CD4-positive, alpha-beta T cell treated with Interleukin-17A for 4 hours (primary cell): ENCODE measurements around the gene MED10.

ENCODE experiments used
- DNase-seq: peaks from one replicate; pipeline ENCODE4 v3.0.0-alpha.2; 2020; ENCODE audit warnings: mixed read lengths

The MED10 gene

GRCh38 chr5:6377905-6378765 is at the start of gene MED10:
Gene MED10 (minus strand): TSS chr5:6378547. CDS start chr5:6378483, 64 bp downstream.
- peak; percentile 98 for DNase-seq

DNA sequence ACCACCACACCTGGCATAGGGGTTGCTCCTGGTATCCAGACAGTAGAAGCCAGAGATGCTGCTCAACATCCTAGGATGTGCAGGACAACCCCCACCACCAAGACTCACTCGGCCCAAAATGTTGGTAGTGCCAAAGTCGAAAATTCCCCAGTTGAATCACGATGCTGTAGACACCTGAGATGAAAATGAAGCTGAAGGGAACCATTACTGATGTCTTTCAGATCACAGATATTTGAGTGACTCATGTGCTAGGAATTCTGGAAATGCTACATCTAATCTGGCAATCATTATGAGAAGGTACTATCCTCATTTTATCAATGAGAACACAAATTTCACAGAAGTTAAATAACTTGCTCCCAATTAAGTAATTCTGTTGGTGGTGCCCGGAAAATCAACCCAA is 49.3 kb upstream of the MED10 start:
- DNase-seq = no peak

- DNase-seq = no peak
Observed at GRCh38 chr5:6424700-6425099, 46.4 kb upstream of the MED10 start.

DNA sequence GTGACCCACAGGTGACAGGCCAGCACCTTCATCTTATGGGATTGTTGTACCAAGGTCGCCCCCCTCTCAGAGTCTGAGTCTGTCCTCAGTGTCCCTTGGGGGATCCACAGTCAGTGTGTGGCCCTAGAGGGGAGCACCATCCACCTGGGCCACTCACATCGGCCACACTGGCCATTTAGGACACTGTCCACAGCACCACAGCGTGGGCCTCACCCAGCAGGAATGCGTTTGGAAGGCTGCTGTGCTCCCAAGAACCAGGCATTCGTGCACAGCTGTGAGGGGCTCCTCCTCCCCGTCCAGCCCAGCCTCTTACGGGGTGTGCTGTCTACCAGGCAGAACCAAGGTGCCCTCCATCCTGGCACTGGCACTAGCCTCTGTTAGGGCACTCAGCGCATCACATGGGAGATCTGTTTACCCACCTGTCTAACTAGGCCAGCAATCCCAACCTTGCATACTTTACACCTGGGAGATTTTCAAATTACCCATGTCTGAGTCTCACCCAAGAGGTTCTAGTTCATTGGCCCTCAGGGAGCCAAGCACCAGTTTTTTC is 45.8 kb upstream of the MED10 start:
- DNase-seq = no peak

DNA sequence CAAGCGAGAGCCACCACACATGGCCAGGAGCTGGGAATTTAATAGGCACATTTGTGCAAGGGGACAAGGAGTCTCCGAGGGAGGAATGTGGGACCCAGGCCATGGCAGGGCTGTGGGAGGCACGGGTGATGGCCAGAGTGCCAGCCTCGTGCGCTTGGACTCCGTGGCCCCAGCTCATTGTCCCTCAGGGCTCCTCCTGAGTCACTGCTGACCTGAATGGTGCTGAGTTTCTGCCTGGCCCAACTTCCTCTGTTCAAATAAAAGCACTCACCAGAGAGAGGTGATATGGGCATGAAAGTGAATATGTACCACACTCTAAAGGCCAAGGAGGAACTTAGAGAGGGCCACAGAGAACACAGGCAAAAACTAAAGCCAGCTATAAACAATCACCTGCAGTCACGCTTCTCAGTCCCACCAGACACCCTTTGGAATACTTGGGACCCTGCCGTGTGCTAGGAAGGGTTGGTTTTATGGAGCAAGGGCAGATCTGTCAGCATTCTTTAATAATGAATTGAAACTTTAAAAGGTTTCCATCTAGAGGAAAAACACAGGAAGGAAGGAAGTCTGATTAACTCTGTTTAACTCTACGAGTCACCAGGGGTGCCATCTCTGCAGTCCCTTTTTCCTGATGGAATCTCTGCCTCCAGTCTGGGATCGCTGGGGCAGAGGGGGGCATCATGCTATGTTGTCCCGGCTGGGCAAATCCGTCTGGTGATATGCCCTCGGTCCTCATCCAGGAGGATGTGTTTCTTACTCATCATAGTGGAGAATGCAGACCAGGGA is 45.2 kb upstream of the MED10 start:
- no peak for DNase-seq

- no peak for DNase-seq
Observed at GRCh38 chr5:6419340-6419852, 41.0 kb upstream of the MED10 start.

- no peak for DNase-seq
Observed at GRCh38 chr5:6418679-6419276, 40.4 kb upstream of the MED10 start.

DNA sequence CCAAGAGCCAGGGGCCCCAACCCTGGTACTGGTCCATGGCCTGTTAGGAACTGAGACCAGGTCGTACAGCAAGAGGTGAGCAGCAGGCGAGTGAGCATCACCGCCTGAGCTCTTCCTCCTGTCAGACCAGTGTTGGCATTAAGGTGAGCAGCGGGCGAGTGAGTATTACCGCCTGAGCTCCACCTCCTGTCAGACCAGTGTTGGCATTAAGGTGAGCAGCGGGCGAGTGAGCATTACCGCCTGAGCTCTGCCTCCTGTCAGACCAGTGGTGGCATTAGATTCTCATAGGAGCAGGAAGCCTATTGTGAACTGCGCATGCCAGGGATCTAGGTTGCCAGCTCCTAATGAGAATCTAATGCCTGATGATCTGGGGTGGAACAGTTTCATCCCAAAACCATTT is 39.3 kb upstream of the MED10 start:
- DNase-seq = no peak

DNA sequence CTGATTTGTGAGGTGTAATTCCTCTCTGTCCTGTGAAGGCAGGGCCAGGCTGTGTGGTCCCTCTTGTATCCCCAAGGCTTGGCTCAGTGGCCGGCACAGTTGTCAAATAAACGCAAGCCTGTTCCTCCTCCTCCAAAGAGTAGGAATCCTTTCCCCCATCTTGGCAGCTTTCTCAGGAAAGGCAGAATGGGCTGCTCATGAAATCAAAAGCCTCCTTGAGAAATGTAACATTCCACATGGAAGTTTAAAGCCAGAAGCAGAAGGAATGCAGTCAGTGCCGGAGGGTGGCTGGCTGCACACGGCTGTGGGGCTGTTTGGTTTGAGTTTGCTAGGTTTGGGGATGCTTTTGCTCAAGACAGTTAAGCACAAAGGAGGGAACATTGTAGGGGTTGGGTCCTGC is 34.5 kb upstream of the MED10 start:
- no peak for DNase-seq

DNA sequence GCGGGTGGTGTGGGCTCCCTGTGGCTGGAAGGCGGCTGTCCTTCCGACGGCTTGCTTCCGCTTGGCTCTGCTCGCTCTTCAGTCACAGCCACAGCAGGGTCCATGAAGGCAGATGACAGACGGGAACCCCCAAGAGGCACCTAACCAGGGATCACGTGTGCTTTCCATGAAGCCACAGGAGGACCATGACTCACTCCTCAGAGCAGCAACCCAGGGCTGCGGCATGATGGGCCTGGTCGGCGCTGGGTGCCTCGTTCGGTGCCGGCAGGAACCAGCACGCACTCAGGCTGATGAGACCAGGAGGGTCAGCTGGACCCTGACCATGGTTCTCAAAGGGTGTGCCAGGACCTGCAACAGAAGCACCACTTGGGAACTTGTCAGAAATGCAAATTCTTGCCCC is 32.8 kb upstream of the MED10 start:
- no peak for DNase-seq

- DNase-seq = no peak
Observed at GRCh38 chr5:6410421-6410820, 32.1 kb upstream of the MED10 start.

DNA sequence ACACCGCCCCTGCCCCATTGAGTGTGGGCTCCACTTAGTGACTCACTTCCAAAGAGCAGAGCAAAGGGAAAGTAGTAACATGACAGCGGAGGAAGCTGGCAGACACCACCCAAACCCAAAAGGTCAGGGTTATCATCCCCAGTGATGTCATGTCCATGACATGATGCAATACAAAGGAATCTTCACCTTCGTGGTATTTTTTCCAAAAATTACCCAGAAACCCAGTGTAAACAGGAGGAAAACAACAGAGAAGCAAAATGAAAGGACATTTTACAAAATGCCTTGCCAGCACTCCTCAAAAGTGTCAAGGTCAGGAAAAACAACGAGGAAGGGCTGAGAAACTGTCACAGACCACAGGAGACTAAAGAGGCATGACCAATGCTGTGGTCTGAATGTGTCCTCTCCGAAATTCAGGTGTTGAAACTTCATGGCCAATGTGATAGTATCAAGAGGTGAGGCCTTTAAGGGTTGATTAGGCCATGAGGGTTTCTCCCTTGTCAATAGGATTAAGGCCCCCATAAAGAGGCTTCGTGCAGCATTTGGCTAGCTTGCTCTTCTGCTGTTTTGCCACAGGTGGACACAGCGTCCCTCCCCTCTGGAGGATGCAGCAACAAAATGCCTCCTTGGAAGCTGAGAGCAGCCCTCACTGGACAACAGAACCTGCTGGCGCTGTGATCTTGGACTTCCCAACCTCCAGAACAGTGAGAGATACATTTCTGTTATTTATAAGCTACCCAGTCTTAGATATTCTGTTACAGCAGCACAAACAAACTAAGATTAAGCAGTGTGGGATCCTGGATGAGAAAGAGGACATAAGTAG is 30.5 kb upstream of the MED10 start:
- DNase-seq = no peak

- DNase-seq = no peak
Observed at GRCh38 chr5:6408260-6408596, 29.9 kb upstream of the MED10 start.

- no peak for DNase-seq
Observed at GRCh38 chr5:6407558-6408259, 29.4 kb upstream of the MED10 start.

- DNase-seq = no peak
Observed at GRCh38 chr5:6405591-6405990, 27.2 kb upstream of the MED10 start.

- DNase-seq = no peak
Observed at GRCh38 chr5:6404129-6404528, 25.8 kb upstream of the MED10 start.

- DNase-seq = no peak
Observed at GRCh38 chr5:6403416-6403815, 25.1 kb upstream of the MED10 start.

DNA sequence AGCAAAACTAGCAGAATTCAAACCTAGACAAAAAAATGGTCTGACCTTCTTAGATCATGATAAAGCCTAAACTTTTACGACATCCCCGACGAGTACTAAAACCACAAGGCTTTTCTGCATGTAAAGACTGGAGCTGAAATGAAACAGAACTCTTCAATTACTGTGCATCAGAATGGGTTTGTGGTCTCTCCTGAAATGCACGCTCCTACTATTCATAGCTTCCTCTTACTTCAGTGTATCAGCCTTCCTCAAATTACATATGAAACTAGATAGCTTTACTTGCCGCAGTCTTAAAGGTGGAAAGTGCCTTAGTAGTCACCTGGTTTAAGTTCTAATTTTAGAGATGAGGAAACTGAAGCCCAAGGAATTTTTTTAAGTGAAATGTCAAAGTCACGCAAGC is 24.6 kb upstream of the MED10 start:
- no peak for DNase-seq

DNA sequence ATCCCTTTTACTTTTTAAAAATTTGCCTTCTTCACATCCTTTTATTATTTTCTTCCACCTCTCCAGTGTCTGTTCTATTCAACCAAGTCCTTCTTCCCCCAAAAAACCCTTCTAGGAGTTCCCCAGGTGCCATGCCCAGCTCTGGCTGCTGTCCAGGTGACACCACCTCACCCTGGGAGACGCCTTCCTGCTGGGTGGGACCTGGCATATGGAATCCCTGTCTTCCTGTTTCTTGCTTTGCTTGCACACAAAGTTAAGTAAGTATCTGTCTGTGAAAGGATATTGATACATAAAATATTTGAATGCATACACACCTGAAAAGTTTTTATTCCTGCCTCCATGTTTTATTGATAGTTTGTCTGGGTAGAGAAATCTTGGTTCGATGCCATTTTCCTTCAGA is 23.1 kb upstream of the MED10 start:
- DNase-seq = no peak

DNA sequence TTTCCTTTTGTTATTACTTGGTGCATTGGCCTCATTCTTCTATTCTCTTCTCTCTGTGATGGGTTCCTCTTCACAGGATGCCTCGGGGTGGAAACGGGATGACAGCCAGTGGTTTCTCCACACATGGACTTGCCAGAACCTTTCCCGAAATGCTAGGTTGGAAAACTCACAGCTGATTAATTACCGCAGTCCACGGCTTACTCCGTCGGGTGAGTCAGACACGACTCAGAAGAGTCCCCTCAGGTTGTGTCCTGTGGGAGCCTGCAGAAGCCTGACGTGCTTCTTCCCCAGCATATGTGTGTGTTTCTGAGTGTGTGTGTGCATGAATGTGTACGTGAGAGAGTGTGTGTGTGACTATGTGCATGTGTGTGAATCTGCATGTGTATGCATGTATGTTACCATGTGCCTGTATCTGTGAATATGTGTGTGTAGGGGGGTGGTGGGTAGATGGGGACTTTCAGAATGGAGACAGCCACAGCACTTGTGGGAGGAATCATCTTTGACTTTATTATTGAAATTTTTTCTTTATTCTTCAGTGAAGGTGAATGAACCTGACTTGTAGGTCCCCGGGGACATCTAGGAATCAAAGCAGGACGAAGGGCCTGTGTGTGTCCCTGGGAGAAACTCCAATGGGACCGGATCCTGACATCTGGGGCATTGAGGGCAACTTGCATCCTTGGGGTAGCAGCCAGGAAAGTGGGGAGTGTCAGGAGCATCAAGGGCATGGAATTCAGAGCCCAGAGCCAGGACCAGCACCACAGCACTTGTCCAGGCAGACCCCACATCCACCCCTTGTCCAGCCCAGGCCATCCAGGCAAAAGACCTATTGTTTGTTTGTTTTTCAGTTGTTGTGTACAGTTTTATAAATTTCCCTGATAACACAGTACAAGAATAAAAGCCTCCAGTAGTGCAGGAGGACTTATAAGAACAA is 21.9 kb upstream of the MED10 start:
- DNase-seq = no peak
